NCI-H526 (cell line): ENCODE measurements around the gene AP2A1.
A peak's percentile ranks its signal among the peaks of the same experiment; 100 is the strongest.
"Not testable (repeated sequence)": the region's sequence is repeated elsewhere in the genome, so short reads cannot be mapped to it uniquely, and the experiment has no call there.

Source experiments
- DNase-seq, 2 experiments: peaks; one replicate each; lab custom pipeline; 2025; lab: John Stamatoyannopoulos, UW

Gene AP2A1

DNA sequence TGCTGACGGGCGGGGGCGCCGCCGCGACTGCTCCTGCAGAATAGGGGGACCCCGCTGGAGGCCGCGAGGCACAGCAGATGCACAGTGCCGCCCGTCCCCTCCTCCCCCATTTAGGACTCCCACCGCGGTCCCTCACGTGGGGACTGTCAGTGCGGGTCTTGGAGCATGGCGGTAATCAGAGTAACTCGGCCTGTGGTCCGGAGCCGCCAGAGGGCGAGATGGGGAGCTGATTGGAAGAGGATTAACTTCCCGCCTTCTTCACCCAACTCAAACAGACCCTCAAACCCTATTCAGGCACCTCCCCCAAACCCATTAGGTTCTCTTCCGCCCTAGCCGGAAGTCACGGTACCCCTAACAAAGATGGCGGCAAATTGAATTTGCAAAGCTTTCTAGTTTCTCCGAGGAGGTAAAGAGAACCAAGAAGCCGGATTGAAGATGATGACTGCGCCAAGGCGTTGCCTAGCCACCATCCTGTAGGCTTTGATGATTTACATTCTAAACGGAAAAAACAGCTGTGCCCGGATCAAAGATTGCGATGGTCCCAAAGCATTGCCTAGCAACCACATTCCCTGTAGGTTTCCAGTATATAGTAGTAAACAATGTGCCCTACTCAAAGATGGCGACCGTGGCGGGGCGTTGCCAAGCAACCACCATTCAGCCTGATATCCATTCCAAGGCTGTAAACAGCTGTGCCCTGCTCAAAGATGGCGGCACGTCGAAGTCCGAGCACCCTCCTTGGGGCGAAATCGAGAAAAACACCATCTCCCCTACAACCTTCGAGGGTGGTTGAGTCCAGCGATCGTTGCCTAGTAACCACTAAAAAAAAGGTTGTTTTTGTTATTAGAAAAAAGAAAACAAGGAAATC lies 46.4 kb downstream of the AP2A1 start, which contains the start of gene FUZ:
TSS of gene FUZ (minus strand) at position 296 of the 865 bp plus-strand sequence. CDS start at position 110, 186 bp downstream.
- DNase-seq, result peak; percentile 98

DNA sequence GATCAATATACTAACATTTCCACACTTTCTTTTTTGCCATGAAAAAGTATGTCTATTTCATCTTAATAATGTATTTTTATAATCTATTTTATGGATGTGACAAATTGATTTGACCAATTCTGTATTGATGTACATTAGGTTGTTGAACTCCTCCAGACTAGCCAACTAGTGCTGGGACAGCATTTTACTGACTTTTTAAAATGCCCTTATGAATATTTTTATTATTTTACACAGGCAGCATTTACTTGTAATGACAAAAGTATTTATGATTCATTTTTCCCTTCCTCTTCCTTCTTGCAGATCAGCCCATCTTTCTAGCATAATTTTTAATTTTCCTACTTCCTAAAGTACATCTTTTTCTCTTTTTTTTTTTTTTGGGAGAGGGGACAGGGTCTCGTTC lies 47.2 kb downstream of the AP2A1 start:
- no peak for DNase-seq

DNA sequence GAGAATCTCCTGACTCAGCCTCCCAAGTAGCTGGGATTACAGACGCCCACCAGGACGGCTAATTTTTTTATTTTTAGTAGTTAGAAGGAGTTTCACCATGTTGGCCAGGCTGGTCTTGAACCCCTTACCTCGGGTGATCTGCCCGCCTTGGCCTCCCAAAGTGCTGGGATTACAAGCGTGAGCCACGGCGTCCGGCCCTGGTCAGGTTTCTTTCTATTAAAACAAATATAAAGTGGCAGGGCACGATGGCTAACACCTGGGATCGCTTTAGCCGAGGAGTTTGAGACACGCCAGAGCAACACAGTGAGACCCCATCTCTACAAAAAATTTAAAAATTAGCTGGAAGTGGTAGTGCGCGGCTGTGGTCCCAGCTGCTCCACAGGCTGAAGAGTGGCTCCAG lies 49.8 kb downstream of the AP2A1 start:
- no peak for DNase-seq

DNA sequence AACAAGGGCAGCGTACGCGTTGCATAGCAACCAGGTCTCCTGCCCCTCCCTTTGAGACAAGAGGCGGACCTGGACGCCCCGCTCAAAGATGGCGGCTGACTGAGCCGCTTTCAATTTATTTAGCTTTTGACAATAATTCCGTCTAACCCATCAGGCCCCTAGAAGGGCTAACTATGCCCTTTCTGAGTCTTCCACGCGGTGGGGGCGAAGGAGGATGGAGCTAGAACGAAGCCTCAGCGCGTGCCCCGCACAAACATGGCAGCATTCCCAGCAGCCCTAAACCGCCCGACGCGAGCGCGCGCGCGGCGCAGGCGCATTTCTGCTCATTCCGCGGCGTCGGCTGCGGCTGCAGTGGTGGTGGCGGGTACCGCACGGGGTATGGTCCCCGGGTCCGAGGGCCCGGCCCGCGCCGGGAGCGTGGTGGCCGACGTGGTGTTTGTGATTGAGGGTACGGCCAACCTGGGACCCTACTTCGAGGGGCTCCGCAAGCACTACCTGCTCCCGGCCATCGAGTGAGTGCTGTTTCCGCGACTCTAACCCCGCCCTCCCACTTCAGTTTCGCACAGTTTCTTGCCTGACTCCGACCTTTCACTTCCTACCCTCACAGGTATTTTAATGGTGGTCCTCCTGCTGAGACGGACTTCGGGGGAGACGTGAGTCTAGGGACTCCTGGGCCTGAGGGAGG lies 51.3 kb downstream of the AP2A1 start, which contains the start of gene MED25:
TSS of gene MED25 (plus strand) at position 326 of the 685 bp plus-strand sequence. CDS start at position 379, 53 bp downstream.
- DNase-seq, result peak; percentile 75 to 90

DNA sequence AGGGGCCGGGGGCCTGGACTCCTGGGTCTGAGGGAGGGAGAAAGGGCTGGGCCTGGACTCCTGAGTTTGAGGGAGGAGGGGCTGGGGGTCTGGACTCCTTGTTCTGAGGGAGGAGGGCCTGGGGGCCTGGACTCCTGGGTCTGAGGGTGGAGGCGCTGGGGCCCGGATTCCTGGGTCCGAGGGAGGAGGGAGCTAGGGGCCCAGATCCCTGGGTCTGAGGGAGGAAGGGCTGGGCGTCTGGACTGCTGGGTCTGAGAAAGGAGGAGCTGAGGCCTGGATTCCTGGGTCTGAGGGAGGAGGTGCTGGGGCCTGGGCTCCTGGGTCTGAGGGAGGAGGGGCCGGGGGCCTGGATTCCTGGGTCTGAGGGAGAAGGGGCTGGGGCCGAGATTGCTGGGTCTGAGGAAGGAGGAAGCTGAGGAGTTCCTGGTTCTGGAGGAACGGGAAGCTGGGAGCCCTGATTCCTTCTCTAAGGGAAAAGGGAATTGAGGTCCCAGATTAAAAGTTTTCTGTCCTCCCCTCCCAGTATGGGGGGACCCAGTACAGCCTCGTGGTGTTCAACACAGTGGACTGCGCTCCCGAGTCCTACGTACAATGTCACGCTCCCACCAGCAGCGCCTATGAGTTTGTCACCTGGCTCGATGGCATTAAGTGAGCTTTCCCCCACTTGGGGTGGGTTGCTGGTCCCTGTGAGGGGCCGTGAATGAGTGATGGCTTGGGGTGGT lies 52.0 kb downstream of the AP2A1 start:
- DNase-seq, result no peak

DNA sequence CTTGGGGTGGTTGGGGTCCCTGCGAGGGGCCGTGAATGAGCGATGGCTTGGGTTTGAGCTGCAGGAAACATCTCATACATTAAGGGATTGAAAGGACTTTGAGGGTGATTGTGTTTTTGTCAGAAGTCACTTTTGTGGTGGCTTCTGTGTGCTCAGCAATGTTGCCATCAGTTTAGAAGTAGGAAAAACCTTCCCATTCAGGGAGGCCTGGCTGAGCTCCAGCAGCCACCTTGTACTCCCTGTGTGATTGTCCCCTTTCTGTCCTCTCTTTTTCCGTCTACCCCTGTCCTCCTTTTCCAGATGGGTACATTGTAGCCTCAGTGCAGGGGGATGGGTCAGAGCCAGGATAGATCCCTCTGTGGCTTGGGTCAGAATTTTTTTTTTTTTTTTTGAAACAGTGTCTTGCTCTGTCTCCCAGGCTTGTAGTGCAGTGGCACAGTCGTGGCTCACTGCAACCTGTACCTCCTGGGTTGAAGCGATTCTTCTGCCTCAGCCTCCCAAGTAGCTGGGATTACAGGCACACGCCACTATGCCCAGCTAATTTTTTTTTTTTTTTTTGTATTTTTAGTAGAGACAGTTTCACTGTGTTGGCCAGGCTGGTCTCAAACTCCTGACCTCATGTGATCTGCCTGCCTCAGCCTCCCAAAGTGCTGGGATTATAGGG lies 52.8 kb downstream of the AP2A1 start:
- not testable (repeated sequence) for DNase-seq

DNA sequence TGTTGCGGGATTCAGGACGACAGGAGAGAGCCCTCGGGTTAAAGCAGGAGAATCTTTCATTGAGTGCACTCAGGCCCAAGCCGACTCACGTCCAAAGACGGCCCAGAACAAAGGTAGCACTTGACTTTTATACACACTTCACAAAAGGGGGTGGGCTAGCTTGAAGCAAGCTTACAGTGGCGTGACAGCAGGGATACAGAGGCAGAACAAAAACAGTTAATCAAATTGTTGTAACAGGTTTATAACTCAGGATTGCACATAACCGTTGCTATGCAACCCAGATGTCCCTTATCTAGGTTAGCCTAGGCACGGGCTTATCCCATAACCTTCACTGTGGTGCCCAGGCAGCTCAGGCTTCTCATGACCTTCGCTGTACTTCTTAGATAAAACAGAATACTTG lies 53.3 kb downstream of the AP2A1 start:
- no peak for DNase-seq

DNA sequence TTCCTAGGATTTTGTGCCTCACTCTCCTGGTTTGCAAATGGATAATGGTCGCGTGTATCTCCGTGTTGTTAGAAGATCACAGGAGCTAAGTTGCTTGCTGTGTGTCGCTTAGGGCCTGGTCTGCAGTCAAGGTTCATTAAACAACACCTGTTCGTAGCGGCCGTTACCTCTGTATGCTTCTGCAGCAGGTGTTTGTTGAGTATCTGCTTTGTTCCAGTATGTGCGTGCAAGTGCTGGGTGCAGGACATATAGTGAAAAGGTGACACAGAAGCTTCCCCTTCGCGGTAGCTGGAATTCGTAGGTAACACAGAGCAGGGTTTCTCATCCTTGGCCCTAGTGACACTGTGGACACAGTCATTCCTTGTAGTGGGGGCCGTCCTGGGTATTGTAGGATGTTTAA lies 56.7 kb downstream of the AP2A1 start:
- DNase-seq, result peak; percentile 90 to 94

DNA sequence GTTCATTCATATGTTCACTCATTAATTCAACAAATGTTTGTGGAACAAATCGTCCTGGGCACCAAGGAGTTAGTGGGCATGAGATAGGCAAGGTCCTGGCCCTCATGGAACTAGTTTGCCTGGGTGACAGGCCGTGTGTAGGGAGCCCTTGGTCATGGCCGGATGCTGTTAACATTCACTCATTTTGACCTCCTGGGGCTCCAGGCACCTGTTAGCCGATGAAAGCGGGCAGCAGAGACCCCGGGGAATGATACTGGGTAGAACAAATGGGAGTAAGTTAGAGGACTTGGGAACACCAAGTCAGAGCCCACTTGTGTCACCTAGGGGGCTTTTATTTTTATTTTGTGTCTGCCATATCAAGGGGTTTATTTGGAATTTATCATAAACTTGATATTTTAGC lies 57.9 kb downstream of the AP2A1 start:
- no peak for DNase-seq

DNA sequence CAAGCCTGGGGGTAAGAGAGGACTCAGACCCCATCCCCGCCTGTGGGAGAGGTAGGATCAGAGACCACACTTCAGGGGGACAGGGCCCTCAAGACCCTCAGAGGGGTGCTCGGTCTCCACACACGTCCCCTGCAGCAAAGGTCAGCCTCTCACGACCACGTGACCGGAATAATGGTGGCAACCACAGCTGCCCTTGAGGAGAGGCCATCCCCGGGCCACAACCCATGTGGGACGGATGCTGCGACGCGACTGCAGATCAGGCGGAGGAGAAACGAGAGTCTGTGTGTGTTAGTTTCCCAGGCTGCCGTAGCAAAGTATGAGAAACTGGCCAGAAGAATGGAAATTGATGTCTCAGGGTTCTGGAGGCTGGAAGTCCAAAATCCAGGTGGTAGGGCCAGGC lies 60.2 kb downstream of the AP2A1 start:
- DNase-seq, result no peak

DNA sequence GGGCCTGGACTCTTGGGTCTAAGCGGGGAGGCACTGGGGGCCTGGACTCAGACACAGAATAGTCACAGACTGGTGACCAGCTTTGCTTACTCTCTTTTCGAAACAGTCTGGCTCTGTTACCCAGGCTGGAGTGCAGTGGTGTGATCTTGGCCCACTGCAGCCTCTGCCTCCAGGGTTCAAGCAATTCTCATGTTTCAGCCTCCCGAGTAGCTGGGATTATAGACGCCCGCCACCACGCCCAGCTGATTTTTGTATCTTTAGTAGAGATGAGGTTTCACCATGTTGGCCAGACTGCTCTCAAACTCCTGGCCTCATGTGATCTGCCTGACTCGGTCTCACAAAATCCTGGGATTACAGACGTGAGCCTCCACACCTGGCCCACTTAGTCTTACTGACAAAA lies 62.4 kb downstream of the AP2A1 start:
- no peak for DNase-seq

DNA sequence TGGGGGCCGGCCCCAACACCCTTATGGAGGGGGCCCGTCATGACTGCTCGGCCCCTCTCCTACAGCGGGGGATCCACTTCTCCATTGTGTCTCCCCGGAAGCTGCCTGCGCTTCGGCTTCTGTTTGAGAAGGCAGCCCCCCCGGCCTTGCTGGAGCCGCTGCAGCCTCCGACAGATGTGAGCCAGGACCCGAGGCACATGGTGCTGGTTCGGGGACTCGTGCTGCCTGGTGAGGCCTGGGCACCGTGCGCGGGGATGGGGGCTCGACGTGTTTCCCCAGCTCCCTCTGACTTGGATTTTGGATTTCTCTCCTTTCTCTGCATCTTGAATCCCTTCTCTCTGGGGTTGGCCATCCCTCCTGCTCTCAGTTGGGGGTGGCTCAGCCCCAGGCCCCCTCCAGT lies 62.9 kb downstream of the AP2A1 start:
- no peak for DNase-seq

DNA sequence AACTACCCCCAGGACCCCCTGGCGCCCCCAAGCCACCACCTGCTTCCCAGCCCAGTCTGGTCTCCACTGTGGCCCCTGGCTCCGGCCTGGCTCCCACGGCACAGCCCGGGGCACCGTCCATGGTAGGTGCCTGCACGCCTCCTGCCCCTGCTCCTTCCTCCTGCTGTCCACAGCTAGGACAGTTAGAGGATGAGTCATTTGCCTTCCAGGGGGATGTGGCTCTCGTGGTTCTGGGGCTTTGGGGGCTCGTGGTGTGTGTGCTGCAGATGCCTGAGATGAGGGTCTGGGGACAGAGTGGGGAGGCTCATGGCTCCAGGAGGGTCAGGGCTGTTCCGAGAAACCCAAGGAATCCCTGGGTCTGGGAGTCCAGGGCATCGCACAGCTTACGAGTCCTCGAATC lies 64.0 kb downstream of the AP2A1 start:
- DNase-seq, result no peak

DNA sequence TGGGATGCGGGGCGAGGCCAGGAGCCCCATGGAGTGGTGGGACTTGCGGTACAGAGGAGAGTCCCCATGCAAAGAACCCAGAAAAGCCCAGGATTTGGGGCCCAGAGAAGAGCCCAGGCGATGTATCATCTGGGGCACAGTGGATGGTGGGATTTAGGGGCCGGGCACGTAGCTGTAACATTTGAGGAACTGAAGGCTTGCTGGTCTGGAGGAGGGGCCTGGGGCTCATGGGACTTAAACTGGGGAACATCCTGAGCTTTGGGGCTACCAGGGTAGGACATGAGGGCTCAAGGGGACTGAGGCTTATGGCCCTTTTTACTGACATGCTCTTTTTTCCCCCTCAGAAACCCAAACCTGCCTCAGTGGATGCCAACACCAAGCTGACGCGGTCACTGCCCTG lies 64.8 kb downstream of the AP2A1 start:
- no peak for DNase-seq

DNA sequence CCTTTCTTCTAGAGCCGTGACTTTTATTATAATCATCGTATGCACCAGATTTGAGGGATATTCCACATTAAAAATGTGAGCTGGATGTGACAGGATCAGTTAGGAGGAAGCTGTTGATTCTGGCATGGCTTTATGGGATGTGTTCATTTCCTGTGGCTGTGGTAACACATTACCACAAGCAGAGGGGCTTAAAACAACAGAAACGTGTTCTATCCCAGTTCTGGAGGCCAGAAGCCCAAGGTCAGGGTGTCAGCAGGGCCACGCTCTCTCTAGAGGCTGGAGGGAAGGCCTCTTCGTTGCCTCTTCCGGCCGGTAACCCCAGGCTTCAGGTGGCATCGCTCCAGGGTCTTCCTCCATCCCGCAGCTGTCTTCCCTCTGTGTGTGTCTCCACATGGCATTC lies 65.8 kb downstream of the AP2A1 start:
- DNase-seq, result no peak

DNA sequence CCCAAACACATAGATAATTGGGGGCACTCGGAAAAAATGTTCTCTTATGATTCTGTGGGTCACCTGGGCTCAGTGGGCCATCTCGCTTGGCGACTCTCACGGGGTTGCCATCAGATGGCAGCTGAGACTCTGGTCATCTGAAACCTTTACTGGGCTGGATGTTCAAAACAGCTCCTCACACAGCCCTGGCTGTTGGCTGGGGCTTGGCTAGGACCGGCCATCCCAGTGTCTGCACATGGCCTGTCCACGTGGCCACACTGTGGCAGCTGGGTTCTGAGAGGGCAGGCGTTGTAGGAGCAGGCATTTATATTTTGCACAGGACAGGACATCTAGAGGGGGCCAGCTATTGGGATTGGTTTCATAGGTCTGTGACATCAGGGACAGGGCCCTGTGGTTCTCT lies 66.8 kb downstream of the AP2A1 start:
- DNase-seq, result no peak

DNA sequence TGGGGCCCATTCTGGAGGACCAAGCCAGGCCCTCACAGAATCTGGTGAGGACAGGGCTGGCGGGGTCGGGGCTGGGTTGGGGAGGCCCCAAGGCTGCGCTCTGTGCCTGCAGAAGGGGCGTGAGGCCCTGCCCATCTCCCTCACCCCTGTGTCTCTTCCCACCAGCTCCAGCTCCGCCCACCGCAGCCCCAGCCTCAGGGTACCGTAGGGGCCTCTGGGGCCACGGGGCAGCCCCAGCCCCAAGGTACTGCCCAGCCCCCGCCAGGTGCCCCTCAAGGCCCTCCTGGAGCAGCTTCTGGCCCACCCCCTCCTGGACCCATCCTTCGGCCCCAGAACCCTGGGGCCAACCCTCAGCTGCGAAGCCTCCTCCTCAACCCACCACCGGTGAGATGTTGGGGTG lies 68.8 kb downstream of the AP2A1 start:
- no peak for DNase-seq

DNA sequence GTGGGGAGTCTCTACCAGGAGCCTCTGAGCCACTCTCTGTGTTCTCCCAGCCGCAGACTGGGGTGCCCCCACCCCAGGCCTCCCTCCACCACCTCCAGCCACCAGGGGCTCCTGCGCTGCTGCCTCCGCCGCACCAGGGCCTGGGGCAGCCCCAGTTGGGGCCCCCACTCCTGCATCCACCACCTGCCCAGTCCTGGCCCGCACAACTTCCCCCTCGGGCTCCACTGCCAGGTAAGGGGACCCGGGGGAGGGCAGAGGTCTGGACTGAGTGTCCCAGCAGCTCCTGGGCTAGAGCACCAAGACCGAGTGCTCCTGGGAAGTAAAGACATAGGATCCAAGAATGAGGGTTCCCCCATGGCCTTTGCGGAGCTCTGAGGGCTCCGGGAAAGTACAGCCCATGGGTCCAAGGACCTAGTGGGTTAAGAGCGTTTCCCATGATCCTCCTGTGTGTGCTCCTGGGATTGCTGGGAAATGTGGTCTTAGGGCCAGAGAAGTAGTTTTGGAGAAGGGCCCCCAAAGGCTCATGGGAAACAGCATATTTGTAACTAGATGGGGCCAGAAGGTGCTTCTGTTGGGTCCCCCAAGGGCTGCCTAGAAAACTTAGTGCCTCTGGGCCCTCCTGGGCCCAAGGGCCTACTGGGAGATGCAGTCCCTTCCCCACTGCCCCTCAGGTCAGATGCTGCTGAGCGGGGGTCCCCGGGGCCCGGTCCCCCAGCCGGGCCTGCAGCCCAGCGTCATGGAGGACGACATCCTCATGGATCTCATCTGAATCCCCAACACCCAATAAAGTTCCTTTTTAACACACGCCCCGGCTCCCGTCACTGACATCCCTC lies 69.6 kb downstream of the AP2A1 start:
- DNase-seq, result no peak

DNA sequence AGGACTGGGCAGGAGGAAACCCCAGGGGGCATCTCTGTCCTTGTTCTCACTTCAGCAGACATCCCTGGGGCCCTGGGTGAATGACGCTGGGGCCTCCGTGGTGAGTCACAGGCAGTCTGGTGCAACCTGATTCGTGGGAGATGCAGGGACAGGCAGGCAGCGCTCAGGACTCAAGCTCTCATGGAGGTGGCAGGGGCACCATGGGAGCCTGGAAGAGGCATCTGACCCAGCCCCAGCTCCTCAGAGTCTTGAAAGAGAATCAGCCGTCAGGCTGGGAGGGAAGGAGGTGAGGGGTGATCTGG lies 70.2 kb downstream of the AP2A1 start:
- no peak for DNase-seq

DNA sequence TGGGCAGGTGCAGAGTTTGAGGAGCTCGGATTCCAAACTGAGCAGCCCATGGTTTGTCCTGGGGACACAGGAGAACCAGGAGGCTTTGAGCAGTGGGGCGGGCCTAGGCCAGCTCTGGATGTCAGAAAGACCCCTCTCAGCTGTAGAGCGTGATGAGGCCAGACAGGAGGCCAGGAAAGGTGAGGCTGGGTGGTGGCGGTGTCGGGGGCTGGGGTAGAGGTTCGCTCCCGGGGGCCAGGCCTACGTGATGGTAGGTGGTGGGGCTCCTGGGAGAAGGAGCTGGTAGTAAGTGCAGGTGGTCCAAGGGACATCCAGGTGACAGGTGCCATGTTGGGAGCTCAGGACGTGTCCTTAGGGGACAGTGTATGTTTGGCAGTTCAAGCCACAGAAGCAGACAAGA lies 70.6 kb downstream of the AP2A1 start:
- DNase-seq, result no peak

DNA sequence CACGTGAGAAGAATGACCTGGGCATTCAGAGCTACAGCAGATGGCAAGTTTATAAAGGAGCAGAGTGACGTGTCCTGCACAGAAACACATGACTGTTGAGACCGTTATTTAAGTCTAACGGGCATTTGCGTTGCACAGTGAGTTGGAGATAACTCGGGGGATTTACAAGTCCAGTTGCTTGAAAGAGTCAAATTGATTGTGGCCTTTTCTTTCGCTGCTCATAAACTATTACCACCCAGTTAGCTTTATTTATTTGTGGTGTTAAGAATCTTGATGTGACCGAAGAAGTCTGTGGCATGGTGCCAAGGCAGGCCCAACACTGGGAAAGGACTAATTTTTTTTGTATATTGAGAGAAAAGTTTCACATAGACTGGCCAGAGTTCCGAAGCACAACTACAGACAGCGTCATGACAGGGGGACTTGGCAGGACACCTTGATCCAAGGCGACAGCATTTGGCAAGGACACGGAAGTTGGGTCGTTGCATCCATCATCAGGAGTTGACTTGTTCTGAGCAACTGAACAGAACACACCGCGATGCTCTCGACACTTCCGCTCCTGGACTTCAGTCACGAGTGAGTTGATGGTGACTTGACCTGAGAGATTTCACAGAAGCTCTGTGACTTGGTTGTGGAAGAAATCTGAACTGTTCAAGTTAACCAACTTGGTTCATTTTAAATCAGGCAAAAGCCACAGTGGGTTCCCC lies 72.2 kb downstream of the AP2A1 start:
- DNase-seq, result no peak
